ENCODE measurements around the gene SF1. TPM values are rescaled to one million over a fixed set of nuclear protein-coding genes. Genes with fewer than 3 reads are reported as not detected.

The SF1 gene
- total and polyA plus RNA-seq, 2 experiments from 2014 or later = 138 to 163 TPM

DNA sequence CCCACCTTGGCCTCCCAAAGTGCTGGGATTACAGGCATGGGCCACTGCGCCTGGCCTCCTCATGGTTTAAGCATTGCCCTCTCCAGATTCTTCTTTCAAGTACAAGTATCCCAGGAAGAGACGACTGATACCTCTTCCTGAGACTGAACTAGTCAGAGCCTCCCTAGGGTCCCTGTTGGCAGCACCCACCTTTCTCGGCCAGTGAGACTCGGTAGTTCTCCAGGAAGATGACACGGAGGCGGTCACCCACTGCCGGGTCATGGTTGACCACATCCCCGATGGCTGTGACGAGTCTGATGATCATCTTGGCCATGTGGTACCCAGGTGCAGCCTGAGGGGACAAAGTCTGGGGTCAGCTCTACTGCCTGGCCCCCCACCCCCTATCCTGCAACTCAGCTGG, 27.2 kb downstream of the SF1 start:
- no peaks in the 10 kb centered on the region for H3K9me3 ChIP-seq (ENCODE audit: low read depth)
- no peak for DNase-seq (ENCODE audit: low spot score)
- H3K4me1 ChIP-seq (ENCODE audit: insufficient read depth) = no peaks in the 10 kb centered on the region
- H4K20me1 ChIP-seq (ENCODE audit: insufficient read depth, poor library complexity, severe bottlenecking) = no peaks in the 10 kb centered on the region
- no peak overlapping the region for H3K4me3 ChIP-seq
- no peak overlapping the region for H3K4me2 ChIP-seq
- H3K79me2 ChIP-seq = no peaks in the 10 kb centered on the region
- no peaks in the 10 kb centered on the region for H3K9me2 ChIP-seq (replicated peaks; ENCODE audit: insufficient read depth)
- no peaks in the 10 kb centered on the region for H3K36me3 ChIP-seq (replicated peaks; ENCODE audit: insufficient read depth, low read depth)
- 97% methylated on average over 9 of the region's 9 CpGs for WGBS (ENCODE audit: low lambda C conversion rate, missing lambda C conversion rate)
- TF ChIP-seq EZH2 (IDR thresholded peaks at IDR 0.05; ENCODE audit: borderline replicate concordance) (no peak), CTCF (IDR thresholded peaks at IDR 0.05; ENCODE audit: poor library complexity) (no peak)
- H3K27ac ChIP-seq = no peak overlapping the region
- peaks cover 4% of the 10 kb centered on the region for H3K27me3 ChIP-seq
- no peak overlapping the region for H2AFZ ChIP-seq

- DNase-seq (ENCODE audit: low spot score) = no peak
- Histone ChIP-seq H3K9me2 (replicated peaks; ENCODE audit: insufficient read depth) (no peaks in the 10 kb centered on the region), H3K4me1 (ENCODE audit: insufficient read depth) (peaks cover 5% of the 10 kb centered on the region), H3K79me2 (no peaks in the 10 kb centered on the region), H3K36me3 (replicated peaks; ENCODE audit: insufficient read depth, low read depth) (no peaks in the 10 kb centered on the region), H4K20me1 (ENCODE audit: insufficient read depth, poor library complexity, severe bottlenecking) (no peaks in the 10 kb centered on the region), H2AFZ (no peak overlapping the region), H3K4me3 (no peak overlapping the region), H3K9me3 (ENCODE audit: low read depth) (no peaks in the 10 kb centered on the region), H3K27ac (no peak overlapping the region), H3K27me3 (peaks cover 10% of the 10 kb centered on the region), H3K4me2 (no peak overlapping the region)
- WGBS (ENCODE audit: low lambda C conversion rate, missing lambda C conversion rate) = 90% methylated on average over 13 of the region's 13 CpGs
- no peak for TF ChIP-seq CTCF (IDR thresholded peaks at IDR 0.05; ENCODE audit: poor library complexity)
- no peak for TF ChIP-seq EZH2phosphoT487 (IDR thresholded peaks at IDR 0.05; ENCODE audit: low read depth, severe bottlenecking, unreplicated experiment)
- TF ChIP-seq EZH2 (IDR thresholded peaks at IDR 0.05; ENCODE audit: borderline replicate concordance) = no peak
These were observed 27.8 kb downstream of the SF1 start for GRCh38 chr11:64750361-64751054.

GRCh38 chr11:64747961-64748665, 30.2 kb downstream of the SF1 start:
- Histone ChIP-seq H3K27me3 (peaks cover 30% of the 10 kb centered on the region), H3K36me3 (replicated peaks; ENCODE audit: insufficient read depth, low read depth) (no peaks in the 10 kb centered on the region), H3K4me3 (no peak overlapping the region), H3K4me2 (no peak overlapping the region), H3K9me2 (replicated peaks; ENCODE audit: insufficient read depth) (no peaks in the 10 kb centered on the region), H3K9me3 (ENCODE audit: low read depth) (no peaks in the 10 kb centered on the region), H4K20me1 (ENCODE audit: insufficient read depth, poor library complexity, severe bottlenecking) (no peaks in the 10 kb centered on the region), H2AFZ (no peak overlapping the region), H3K27ac (no peak overlapping the region), H3K4me1 (ENCODE audit: insufficient read depth) (peaks cover 22% of the 10 kb centered on the region), H3K79me2 (no peaks in the 10 kb centered on the region)
- no peak for DNase-seq (ENCODE audit: low spot score)
- 92% methylated on average over 15 of the region's 15 CpGs for WGBS (ENCODE audit: low lambda C conversion rate, missing lambda C conversion rate)
- TF ChIP-seq EZH2phosphoT487 (IDR thresholded peaks at IDR 0.05; ENCODE audit: low read depth, severe bottlenecking, unreplicated experiment) (no peak), EZH2 (IDR thresholded peaks at IDR 0.05; ENCODE audit: borderline replicate concordance) (no peak), CTCF (IDR thresholded peaks at IDR 0.05; ENCODE audit: poor library complexity) (no peak)
